HepG2 (cell line): ENCODE data around the gene SP6.

ENCODE experiments used
- CTCF ChIP-seq: sonication (generic); formaldehyde crosslinking; IDR thresholded peaks from 2 replicates; pipeline ENCODE4 v1.5.0; 2020; ENCODE audit warnings: mild to moderate bottlenecking, missing genetic modification reagents, moderate library complexity
- HNRNPK ChIP-seq: fragments of 200-400 bp; formaldehyde crosslinking; IDR thresholded peaks from 2 replicates; pipeline ENCODE4 v1.6.1; 2018; ENCODE audit warnings: low read length, low read depth, moderate library complexity, mild to moderate bottlenecking; ENCODE audit not compliant: poor library complexity, severe bottlenecking
- MAX ChIP-seq: IDR thresholded peaks from 2 replicates; pipeline ENCODE4 v1.6.1; 2012; ENCODE audit warnings: inconsistent platforms
- MYC ChIP-seq: sonication (generic); formaldehyde crosslinking; IDR thresholded peaks from 2 replicates; pipeline ENCODE4 v1.9.0; 2021; ENCODE audit warnings: missing genetic modification reagents, borderline replicate concordance
- SRF ChIP-seq: IDR thresholded peaks from 2 replicates; pipeline ENCODE4 v1.6.1; 2011; ENCODE audit warnings: mild to moderate bottlenecking, low read depth, low read length, moderate library complexity

GRCh38 chr17:47845716-47846075 lies 5.3 kb downstream of the SP6 start:
- TF ChIP-seq HNRNPK = no peak
- no peak for TF ChIP-seq CTCF (CRISPR knock-in tag)
- TF ChIP-seq SRF = no peak
- TF ChIP-seq MAX = no peak
- no peak for TF ChIP-seq MYC (CRISPR knock-in tag)
